OCI-LY1 (cell line): ENCODE data around the gene PRSS23.

Source experiments
- H2AFZ ChIP-seq: fragments of 200-600 bp; sonication (generic), shearing (Covaris generic); 2 replicates; pipeline ENCODE4 v1.6.0; 2014; ENCODE audit warnings: antibody characterized with exemption, mild to moderate bottlenecking, low read length
- H3F3A ChIP-seq: fragments of 200-600 bp; sonication (generic), shearing (Covaris generic); 2 replicates; pipeline ENCODE4 v1.6.0; 2014; ENCODE audit warnings: mild to moderate bottlenecking, antibody characterized with exemption, low read length, moderate library complexity; ENCODE audit not compliant: insufficient read depth
- H3K27ac ChIP-seq: fragments of 200-600 bp; sonication (generic); 2 replicates; pipeline ENCODE4 v1.5.1; 2014; ENCODE audit warnings: low read length, mixed run types, mild to moderate bottlenecking, low read depth; ENCODE audit not compliant: poor library complexity, severe bottlenecking
- H3K27me3 ChIP-seq: fragments of 200-600 bp; sonication (generic); 2 replicates; pipeline ENCODE4 v1.6.0; 2014; ENCODE audit warnings: antibody characterized with exemption, mild to moderate bottlenecking, low read length, moderate library complexity; ENCODE audit not compliant: insufficient read depth
- H3K36me3 ChIP-seq: fragments of 200-600 bp; sonication (generic); 2 replicates; pipeline ENCODE4 v1.6.1; 2014; ENCODE audit warnings: mild to moderate bottlenecking, antibody characterized with exemption, low read length, moderate library complexity, mixed read lengths; ENCODE audit not compliant: insufficient read depth
- H3K4me1 ChIP-seq: fragments of 200-600 bp; sonication (generic); 2 replicates; pipeline ENCODE4 v1.5.1; 2014; ENCODE audit warnings: mild to moderate bottlenecking, low read length, moderate library complexity; ENCODE audit not compliant: insufficient read depth, severe bottlenecking
- H3K4me2 ChIP-seq: fragments of 200-600 bp; sonication (generic), shearing (Covaris generic); 2 replicates; pipeline ENCODE4 v1.6.1; 2014; ENCODE audit warnings: low read length
- H3K4me3 ChIP-seq: fragments of 200-600 bp; sonication (generic); 2 replicates; pipeline ENCODE4 v1.5.1; 2014; ENCODE audit warnings: low read length, low read depth, mild to moderate bottlenecking, mixed read lengths; ENCODE audit not compliant: poor library complexity, severe bottlenecking
- H3K79me2 ChIP-seq: fragments of 200-600 bp; shearing (Covaris generic); 2 replicates; pipeline ENCODE4 v1.6.1; 2016; ENCODE audit warnings: mixed run types, low read length, mixed read lengths; ENCODE audit not compliant: insufficient read depth
- H3K9ac ChIP-seq: fragments of 200-600 bp; sonication (generic), shearing (Covaris generic); 2 replicates; pipeline ENCODE4 v1.6.1; 2014; ENCODE audit warnings: mild to moderate bottlenecking, low read length, mixed read lengths
- H3K9me2 ChIP-seq: fragments of 200-600 bp; sonication (generic), shearing (Covaris generic); 2 replicates; pipeline ENCODE4 v1.6.1; 2014; ENCODE audit warnings: low read depth, mild to moderate bottlenecking, low read length, mixed read lengths
- H3K9me3 ChIP-seq: fragments of 200-600 bp; shearing (Covaris generic); 2 replicates; pipeline ENCODE4 v1.6.1; 2014; ENCODE audit warnings: low read length, mixed read lengths
- H4K20me1 ChIP-seq: fragments of 200-600 bp; sonication (generic), shearing (Covaris generic); 2 replicates; pipeline ENCODE4 v1.6.0; 2016; ENCODE audit warnings: mild to moderate bottlenecking, low read length; ENCODE audit not compliant: insufficient read depth
- EZH2 ChIP-seq: fragments of 200-600 bp; sonication (generic), shearing (Covaris generic); IDR thresholded peaks from 2 replicates; pipeline ENCODE4 v1.8.0; 2017; ENCODE audit warnings: borderline replicate concordance, mixed run types, mild to moderate bottlenecking, antibody characterized with exemption, low read length, moderate library complexity, mixed read lengths
- TF ChIP-seq, protein P1 (sequence below): fragments of 200-600 bp; sonication (generic), shearing (Covaris generic); IDR thresholded peaks from 2 replicates; pipeline ENCODE4 v1.5.1; 2017; ENCODE audit warnings: mild to moderate bottlenecking, antibody characterized with exemption, low read length, moderate library complexity, mixed read lengths

The PRSS23 gene

DNA sequence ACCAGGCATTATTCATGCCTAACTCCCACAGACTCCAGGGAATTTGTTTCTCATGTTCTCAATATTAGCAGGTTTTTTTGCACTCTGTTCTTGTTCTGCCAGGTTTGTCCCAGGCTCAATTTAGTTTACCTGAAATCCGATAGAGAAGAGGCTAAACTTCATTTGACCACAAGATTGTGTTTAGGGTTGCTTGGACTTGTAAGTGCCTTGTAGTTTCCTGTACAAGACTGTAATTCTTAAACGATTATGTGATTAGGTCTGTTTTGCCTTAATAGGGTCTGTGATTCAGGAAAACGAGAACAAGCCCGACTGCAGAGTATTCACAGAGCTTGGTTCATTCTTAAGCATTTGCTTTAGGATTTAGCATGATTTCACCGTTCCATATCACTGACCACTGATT lies 1.8 kb downstream of the PRSS23 start:
- no peaks in the 10 kb centered on the region for H3F3A ChIP-seq
- no peak overlapping the region for H2AFZ ChIP-seq
- no peak overlapping the region for H3K27ac ChIP-seq
- H3K79me2 ChIP-seq: no peaks in the 10 kb centered on the region
- H3K9ac ChIP-seq: no peak overlapping the region
- no peaks in the 10 kb centered on the region for H3K9me3 ChIP-seq
- no peaks in the 10 kb centered on the region for H3K4me1 ChIP-seq
- H3K27me3 ChIP-seq: no peaks in the 10 kb centered on the region
- H3K4me2 ChIP-seq: no peak overlapping the region
- H3K4me3 ChIP-seq: no peak overlapping the region
- H3K9me2 ChIP-seq: no peaks in the 10 kb centered on the region
- H4K20me1 ChIP-seq: no peaks in the 10 kb centered on the region
- TF ChIP-seq EZH2: no peak
- TF ChIP-seq, protein P1, sequence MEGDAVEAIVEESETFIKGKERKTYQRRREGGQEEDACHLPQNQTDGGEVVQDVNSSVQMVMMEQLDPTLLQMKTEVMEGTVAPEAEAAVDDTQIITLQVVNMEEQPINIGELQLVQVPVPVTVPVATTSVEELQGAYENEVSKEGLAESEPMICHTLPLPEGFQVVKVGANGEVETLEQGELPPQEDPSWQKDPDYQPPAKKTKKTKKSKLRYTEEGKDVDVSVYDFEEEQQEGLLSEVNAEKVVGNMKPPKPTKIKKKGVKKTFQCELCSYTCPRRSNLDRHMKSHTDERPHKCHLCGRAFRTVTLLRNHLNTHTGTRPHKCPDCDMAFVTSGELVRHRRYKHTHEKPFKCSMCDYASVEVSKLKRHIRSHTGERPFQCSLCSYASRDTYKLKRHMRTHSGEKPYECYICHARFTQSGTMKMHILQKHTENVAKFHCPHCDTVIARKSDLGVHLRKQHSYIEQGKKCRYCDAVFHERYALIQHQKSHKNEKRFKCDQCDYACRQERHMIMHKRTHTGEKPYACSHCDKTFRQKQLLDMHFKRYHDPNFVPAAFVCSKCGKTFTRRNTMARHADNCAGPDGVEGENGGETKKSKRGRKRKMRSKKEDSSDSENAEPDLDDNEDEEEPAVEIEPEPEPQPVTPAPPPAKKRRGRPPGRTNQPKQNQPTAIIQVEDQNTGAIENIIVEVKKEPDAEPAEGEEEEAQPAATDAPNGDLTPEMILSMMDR: no peak
- H3K36me3 ChIP-seq: no peaks in the 10 kb centered on the region

DNA sequence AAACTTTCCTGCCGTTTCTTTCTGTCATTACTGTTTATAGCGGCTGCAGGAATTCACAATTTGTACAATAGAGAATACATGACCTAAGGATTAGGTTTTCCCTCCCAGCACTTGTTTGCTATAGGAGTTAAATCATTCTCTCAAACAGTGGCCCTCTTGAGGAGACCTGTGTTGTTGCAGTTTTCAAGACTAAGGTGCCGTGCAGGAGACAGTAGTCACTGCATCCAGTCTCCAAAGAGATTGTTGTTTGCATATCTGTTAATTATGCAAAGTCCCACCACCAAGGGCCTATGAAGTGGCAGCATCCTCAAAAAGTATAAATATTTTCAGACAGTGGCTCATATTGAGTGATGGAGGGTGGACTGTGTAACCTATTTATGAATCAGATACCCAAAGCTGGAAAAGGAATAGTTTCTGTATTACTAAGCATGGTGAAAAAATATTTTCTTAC lies 2.3 kb downstream of the PRSS23 start:
- no peaks in the 10 kb centered on the region for H4K20me1 ChIP-seq
- no peak overlapping the region for H3K9ac ChIP-seq
- H3K36me3 ChIP-seq: no peaks in the 10 kb centered on the region
- no peak overlapping the region for H3K4me2 ChIP-seq
- H3K4me3 ChIP-seq: no peak overlapping the region
- no peak overlapping the region for H3K27ac ChIP-seq
- H3K9me2 ChIP-seq: no peaks in the 10 kb centered on the region
- H3K79me2 ChIP-seq: no peaks in the 10 kb centered on the region
- H3K9me3 ChIP-seq: no peaks in the 10 kb centered on the region
- no peak overlapping the region for H2AFZ ChIP-seq
- no peaks in the 10 kb centered on the region for H3F3A ChIP-seq
- no peaks in the 10 kb centered on the region for H3K27me3 ChIP-seq
- no peak for TF ChIP-seq EZH2
- TF ChIP-seq, protein P1: peak; percentile 30; the same call in 1 of the 2 replicates
- no peaks in the 10 kb centered on the region for H3K4me1 ChIP-seq

DNA sequence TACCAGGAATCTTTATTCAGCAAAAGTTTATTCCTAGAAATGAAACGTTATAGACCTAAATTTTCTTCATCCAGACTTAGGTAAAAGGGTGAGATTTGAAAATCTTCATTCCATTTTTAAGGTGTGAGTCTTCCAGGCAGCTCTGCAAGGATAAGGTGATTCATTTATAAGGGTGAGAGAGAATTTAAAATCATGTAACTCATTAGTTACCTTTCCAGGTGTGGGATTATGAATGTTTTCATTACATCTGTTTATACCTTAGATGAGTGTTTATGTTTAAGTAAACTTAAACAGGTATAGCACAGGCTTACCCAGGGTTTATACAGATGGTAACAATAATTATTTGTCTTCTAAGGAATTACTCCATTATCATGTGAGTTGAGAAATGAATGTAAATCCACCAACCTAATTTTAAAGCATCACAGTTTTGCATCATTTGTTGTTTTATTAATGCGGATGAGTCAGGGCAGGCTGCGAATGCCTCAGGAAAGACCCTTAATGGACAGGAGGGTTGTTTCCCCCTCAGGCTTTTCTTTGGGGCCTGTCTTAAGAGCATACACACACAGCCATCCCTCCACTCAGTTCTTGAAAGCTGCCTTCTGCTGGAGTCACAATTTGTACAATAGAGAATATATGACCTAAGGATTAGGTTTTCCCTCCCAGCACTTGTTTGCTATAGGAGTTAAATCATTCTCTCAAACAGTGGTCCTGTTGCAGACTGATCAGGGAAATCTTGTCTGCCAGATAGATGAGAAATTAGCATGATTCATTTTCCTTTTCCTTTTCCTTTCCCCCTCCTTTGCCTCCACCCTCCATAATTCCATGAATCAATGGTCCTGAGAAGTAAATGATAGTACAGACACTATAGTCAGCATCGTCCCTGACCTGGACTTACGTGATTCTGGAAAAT lies 3.0 kb downstream of the PRSS23 start:
- no peaks in the 10 kb centered on the region for H3K79me2 ChIP-seq
- TF ChIP-seq EZH2: no peak
- TF ChIP-seq, protein P1: no peak
- no peaks in the 10 kb centered on the region for H4K20me1 ChIP-seq
- H3K27me3 ChIP-seq: no peaks in the 10 kb centered on the region
- no peaks in the 10 kb centered on the region for H3F3A ChIP-seq
- H3K9ac ChIP-seq: no peak overlapping the region
- H3K9me3 ChIP-seq: no peaks in the 10 kb centered on the region
- no peak overlapping the region for H3K4me3 ChIP-seq
- H3K27ac ChIP-seq: no peak overlapping the region
- H3K36me3 ChIP-seq: no peaks in the 10 kb centered on the region
- no peaks in the 10 kb centered on the region for H3K9me2 ChIP-seq
- H3K4me2 ChIP-seq: no peak overlapping the region
- H3K4me1 ChIP-seq: no peaks in the 10 kb centered on the region
- no peak overlapping the region for H2AFZ ChIP-seq
